ENCODE data around the gene SYNE2. TPM values are rescaled to one million over a fixed set of nuclear protein-coding genes. Genes with fewer than 3 reads are reported as not detected.
"Not testable (repeated sequence)": the region's sequence is repeated elsewhere in the genome, so short reads cannot be mapped to it uniquely, and the experiment has no call there.

Gene SYNE2
- total and polyA plus RNA-seq, 4 donors = 26.9 to 208 (median 67.9) TPM

DNA sequence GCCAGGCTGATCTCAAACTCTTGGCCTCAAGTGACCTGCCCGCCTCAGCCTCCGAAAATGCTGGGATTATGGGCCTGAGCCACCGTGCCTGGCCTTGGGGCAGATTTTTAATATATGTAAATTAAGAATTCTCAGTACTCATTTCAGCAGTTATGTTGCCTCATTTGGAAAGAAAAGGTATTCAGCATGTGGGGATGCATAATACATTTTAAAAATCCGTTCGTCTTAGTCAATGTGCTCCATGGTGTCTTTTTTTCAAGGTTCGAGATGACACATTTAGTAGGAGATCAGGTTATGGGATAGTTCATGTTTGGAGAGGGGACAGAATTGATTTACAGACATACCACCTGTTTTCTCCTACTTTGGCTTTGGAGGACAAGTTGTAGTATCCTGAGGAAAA lies 10.2 kb downstream of the SYNE2 start:
- DNase-seq = no peak
- no peak overlapping the region for H3K4me3 ChIP-seq
- H3K9ac ChIP-seq (ENCODE audit: insufficient read depth in 1 of 2, low read length in 2 of 2) = no peak overlapping the region
- ATAC-seq (ENCODE audit: insufficient read depth, low FRiP score) = no peak
- 95 to 97% methylated on average over 6 of the region's 6 CpGs for WGBS, 2 donors
- H3K36me3 ChIP-seq (ENCODE audit: control insufficient read depth in 4 of 4, insufficient read depth in 4 of 4, low read length in 4 of 4) = no peaks in the 10 kb centered on the region
- TF ChIP-seq, protein P1, sequence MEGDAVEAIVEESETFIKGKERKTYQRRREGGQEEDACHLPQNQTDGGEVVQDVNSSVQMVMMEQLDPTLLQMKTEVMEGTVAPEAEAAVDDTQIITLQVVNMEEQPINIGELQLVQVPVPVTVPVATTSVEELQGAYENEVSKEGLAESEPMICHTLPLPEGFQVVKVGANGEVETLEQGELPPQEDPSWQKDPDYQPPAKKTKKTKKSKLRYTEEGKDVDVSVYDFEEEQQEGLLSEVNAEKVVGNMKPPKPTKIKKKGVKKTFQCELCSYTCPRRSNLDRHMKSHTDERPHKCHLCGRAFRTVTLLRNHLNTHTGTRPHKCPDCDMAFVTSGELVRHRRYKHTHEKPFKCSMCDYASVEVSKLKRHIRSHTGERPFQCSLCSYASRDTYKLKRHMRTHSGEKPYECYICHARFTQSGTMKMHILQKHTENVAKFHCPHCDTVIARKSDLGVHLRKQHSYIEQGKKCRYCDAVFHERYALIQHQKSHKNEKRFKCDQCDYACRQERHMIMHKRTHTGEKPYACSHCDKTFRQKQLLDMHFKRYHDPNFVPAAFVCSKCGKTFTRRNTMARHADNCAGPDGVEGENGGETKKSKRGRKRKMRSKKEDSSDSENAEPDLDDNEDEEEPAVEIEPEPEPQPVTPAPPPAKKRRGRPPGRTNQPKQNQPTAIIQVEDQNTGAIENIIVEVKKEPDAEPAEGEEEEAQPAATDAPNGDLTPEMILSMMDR (IDR thresholded peaks at IDR 0.05; ENCODE audit: control extremely low read depth, extremely low read depth) = no peak
- peaks cover 0 to 2% (median 0%) of the 10 kb centered on the region in 4 donors for H3K9me3 ChIP-seq (ENCODE audit: control insufficient read depth in 4 of 4, insufficient read depth in 3 of 4, low read length in 3 of 4)
- no peak overlapping the region for H3K27ac ChIP-seq (ENCODE audit: low read depth in 1 of 2, low read length in 1 of 2)
- H3K27me3 ChIP-seq (ENCODE audit: control insufficient read depth in 3 of 3, insufficient read depth in 3 of 3, low read length in 2 of 3) = no peaks in the 10 kb centered on the region
- H3K4me1 ChIP-seq (ENCODE audit: control insufficient read depth in 5 of 5, insufficient read depth in 5 of 5, low read length in 5 of 5) = peaks cover 0 to 8% (median 0%) of the 10 kb centered on the region in 5 donors

DNA sequence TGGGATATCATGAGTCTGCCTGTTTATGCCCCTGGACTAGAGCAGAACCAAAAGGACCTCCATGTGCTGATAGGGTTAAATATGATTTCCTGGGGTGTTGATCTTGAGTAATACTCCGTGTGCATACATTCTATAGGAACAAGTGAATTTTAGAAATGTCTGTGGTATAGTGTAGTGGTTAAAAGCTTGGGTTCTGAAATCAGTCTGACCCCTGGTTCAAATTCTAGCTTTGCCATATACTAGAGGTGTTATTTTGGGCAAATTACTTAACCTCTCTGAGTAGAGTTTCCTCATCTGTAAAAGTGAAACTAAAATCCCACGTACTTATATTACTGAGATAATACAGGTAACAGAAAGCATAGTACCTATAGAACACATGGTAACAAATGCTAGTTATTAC lies 12.0 kb downstream of the SYNE2 start:
- not testable (repeated sequence) for H3K36me3 ChIP-seq (ENCODE audit: control insufficient read depth in 4 of 4, insufficient read depth in 4 of 4, low read length in 4 of 4); H3K27me3 ChIP-seq (ENCODE audit: control insufficient read depth in 3 of 3, insufficient read depth in 3 of 3, low read length in 2 of 3); H3K9ac ChIP-seq (ENCODE audit: insufficient read depth in 1 of 2, low read length in 2 of 2); H3K4me3 ChIP-seq; H3K27ac ChIP-seq (ENCODE audit: low read depth in 1 of 2, low read length in 1 of 2); H3K4me1 ChIP-seq (ENCODE audit: control insufficient read depth in 5 of 5, insufficient read depth in 5 of 5, low read length in 5 of 5); H3K9me3 ChIP-seq (ENCODE audit: control insufficient read depth in 4 of 4, insufficient read depth in 3 of 4, low read length in 3 of 4); DNase-seq; ATAC-seq (ENCODE audit: insufficient read depth, low FRiP score)
- WGBS, 2 donors = 2 to 4% methylated on average over 1 of the region's 2 CpGs

DNA sequence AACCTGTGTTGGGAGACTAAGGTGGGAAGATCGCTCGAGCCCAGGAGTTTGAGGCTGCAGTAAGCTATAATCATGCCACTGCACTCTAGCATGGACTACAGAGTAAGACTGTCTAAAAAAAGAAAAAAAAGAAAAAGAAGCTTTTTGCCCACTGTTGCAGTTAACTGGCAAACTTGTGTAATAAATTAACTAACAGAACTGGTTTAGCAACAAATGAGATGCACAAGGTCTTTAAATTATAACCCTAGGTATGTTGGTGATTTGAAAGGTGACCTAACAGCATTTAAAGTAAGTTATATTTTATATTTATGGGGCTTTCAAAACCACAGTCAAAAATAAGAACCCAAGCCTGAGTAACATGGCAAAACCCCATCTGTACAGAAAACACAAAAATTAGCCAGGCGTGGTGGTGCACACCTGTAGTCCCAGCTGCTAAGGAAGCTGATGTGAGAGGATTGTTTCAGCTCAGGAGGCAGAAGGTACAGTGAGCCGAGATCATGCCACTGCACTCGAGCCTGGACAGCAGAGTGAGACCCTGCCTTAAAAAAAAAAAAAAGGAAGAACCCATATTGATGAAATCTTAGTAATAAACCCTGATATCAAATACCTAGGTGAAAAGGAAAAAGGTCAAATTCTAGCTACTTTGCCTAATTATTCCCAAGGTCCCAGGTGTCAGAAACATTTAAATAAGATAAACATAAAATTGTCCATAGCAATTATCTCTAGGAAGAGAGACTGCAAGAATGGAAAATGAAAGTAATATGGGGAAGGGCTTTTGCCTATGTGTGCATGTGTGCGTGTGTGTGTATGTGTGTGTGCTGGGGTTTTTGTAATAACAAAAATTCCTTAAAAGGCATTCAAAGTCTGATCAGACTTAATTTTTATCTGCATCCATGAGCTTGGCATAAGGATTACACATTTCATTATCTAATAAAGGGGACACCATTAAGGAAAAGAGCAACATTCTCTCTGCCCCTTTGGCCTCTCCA lies 15.4 kb downstream of the SYNE2 start:
- DNase-seq (peak in 1 of 3 donors; percentile 49), ATAC-seq (ENCODE audit: insufficient read depth, low FRiP score) (no peak)
- 60 to 89% methylated on average over 6 of the region's 6 CpGs for WGBS, 2 donors
- Histone ChIP-seq H3K4me1 (ENCODE audit: control insufficient read depth in 5 of 5, insufficient read depth in 5 of 5, low read length in 5 of 5) (peaks cover 0 to 3% (median 2%) of the 10 kb centered on the region in 5 donors), H3K27ac (ENCODE audit: low read depth in 1 of 2, low read length in 1 of 2) (no peak overlapping the region), H3K9me3 (ENCODE audit: control insufficient read depth in 4 of 4, insufficient read depth in 3 of 4, low read length in 3 of 4) (no peaks in the 10 kb centered on the region), H3K4me3 (no peak overlapping the region), H3K9ac (ENCODE audit: insufficient read depth in 1 of 2, low read length in 2 of 2) (peak overlapping the region in 1 of 2 donors; percentile 11), H3K36me3 (ENCODE audit: control insufficient read depth in 4 of 4, insufficient read depth in 4 of 4, low read length in 4 of 4) (no peaks in the 10 kb centered on the region), H3K27me3 (ENCODE audit: control insufficient read depth in 3 of 3, insufficient read depth in 3 of 3, low read length in 2 of 3) (no peaks in the 10 kb centered on the region)
- TF ChIP-seq, protein P1 (IDR thresholded peaks at IDR 0.05; ENCODE audit: control extremely low read depth, extremely low read depth) = no peak

DNA sequence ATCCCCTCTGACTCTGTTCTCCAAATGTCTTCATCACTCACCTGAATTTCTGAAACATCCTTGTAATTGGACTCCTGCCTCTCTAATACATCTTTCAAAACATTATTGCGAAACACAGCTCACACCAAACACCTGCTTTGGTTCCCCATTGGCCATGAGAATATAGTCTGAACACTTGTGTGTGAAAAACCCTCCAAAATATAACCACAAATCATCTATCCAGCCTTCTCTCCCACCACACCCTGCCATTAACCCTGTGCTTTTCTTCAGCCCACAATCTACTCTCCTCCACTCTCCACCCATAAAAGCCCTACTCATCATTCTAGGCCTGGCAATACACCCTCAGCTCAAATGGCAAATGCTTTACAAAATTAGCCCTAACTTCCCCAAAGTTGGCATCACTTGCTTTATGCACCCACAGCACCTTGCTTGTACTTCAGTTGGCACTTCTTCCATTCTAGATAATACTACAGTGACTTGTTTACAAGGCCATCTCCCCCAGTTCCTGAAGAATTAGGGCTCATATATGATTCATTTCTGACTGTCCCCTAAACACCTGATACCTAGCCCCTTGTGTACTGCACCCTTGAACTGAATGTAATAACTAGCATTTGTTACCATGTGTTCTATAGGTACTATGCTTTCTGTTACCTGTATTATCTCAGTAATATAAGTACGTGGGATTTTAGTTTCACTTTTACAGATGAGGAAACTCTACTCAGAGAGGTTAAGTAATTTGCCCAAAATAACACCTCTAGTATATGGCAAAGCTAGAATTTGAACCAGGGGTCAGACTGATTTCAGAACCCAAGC lies 17.3 kb downstream of the SYNE2 start:
- H3K4me1 ChIP-seq (ENCODE audit: control insufficient read depth in 5 of 5, insufficient read depth in 5 of 5, low read length in 5 of 5) = peaks cover 2 to 14% (median 9%) of the 10 kb centered on the region in 5 donors
- H3K9me3 ChIP-seq (ENCODE audit: control insufficient read depth in 4 of 4, insufficient read depth in 3 of 4, low read length in 3 of 4); ATAC-seq (ENCODE audit: insufficient read depth, low FRiP score); H3K9ac ChIP-seq (ENCODE audit: insufficient read depth in 1 of 2, low read length in 2 of 2); H3K27me3 ChIP-seq (ENCODE audit: control insufficient read depth in 3 of 3, insufficient read depth in 3 of 3, low read length in 2 of 3); H3K4me3 ChIP-seq; H3K36me3 ChIP-seq (ENCODE audit: control insufficient read depth in 4 of 4, insufficient read depth in 4 of 4, low read length in 4 of 4); DNase-seq: not testable (repeated sequence)
- WGBS, 2 donors = 84 to 93% methylated on average over 1 of the region's 2 CpGs
- peak overlapping the region in 1 of 2 donors; percentile 59 for H3K27ac ChIP-seq (ENCODE audit: low read depth in 1 of 2, low read length in 1 of 2)

DNA sequence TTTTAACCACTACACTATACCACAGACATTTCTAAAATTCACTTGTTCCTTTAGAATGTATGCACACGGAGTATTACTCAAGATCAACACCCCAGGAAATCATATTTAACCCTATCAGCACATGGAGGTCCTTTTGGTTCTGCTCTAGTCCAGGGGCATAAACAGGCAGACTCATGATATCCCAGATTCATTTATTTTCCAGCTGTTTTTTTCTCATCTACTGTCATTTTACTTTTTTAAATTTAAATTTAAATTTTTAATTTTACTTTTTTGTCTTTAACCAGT lies 17.9 kb downstream of the SYNE2 start:
- H3K27me3 ChIP-seq (ENCODE audit: control insufficient read depth in 3 of 3, insufficient read depth in 3 of 3, low read length in 2 of 3); H3K9ac ChIP-seq (ENCODE audit: insufficient read depth in 1 of 2, low read length in 2 of 2); H3K9me3 ChIP-seq (ENCODE audit: control insufficient read depth in 4 of 4, insufficient read depth in 3 of 4, low read length in 3 of 4); H3K27ac ChIP-seq (ENCODE audit: low read depth in 1 of 2, low read length in 1 of 2); ATAC-seq (ENCODE audit: insufficient read depth, low FRiP score); H3K4me3 ChIP-seq; DNase-seq; H3K36me3 ChIP-seq (ENCODE audit: control insufficient read depth in 4 of 4, insufficient read depth in 4 of 4, low read length in 4 of 4): not testable (repeated sequence)
- 0% methylated on average over 1 of the region's 1 CpG for WGBS, 2 donors
- H3K4me1 ChIP-seq (ENCODE audit: control insufficient read depth in 5 of 5, insufficient read depth in 5 of 5, low read length in 5 of 5) = peaks cover 3 to 15% (median 9%) of the 10 kb centered on the region in 5 donors

All from lung (tissue), 12 donors.